ENCODE results near the gene MUC5B.

- TF ChIP-seq CTCF (IDR thresholded peaks at IDR 0.05), result no peak
- no peak for TF ChIP-seq POLR2AphosphoS5 (IDR thresholded peaks at IDR 0.05; ENCODE audit: insufficient read depth in 1 of 2, low read depth in 1 of 2)
- TF ChIP-seq POLR2A (IDR thresholded peaks at IDR 0.05), result no peak
These were observed 45.7 kb upstream of the MUC5B start for GRCh38 chr11:1177020-1177770.

Data from vagina (tissue), 2 donors.